Measurements from ENCODE around the gene ZNF346.

DNA sequence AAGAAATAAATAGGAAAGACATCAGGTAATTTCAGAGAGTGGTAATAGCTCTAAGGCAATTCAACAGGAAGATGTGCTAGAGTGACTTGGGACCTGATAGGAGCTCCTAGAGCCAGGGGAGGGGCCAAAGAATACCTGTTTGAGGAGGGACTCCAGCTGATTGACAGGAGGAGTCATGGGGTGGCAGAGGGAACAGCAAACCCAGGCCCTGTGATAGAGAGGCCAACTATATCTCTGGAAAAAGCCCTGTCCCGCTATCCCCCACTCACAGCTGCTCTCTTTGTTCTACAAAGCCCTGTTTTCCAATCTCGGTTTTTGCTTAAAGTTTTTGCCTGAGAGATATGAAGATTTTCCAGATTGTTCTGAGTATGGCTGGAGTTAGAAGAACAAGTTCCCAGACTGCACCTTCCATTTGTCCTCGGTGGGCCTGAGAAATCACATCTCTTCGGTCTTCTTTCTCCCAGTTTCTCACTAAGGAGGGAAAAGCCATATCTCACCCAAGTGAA lies 102.0 kb downstream of the ZNF346 start:
- TF ChIP-seq EZH2 (IDR thresholded peaks at IDR 0.05; ENCODE audit: borderline replicate concordance, low read depth, low read length, severe bottlenecking), result no peak
- TF ChIP-seq, protein P1, sequence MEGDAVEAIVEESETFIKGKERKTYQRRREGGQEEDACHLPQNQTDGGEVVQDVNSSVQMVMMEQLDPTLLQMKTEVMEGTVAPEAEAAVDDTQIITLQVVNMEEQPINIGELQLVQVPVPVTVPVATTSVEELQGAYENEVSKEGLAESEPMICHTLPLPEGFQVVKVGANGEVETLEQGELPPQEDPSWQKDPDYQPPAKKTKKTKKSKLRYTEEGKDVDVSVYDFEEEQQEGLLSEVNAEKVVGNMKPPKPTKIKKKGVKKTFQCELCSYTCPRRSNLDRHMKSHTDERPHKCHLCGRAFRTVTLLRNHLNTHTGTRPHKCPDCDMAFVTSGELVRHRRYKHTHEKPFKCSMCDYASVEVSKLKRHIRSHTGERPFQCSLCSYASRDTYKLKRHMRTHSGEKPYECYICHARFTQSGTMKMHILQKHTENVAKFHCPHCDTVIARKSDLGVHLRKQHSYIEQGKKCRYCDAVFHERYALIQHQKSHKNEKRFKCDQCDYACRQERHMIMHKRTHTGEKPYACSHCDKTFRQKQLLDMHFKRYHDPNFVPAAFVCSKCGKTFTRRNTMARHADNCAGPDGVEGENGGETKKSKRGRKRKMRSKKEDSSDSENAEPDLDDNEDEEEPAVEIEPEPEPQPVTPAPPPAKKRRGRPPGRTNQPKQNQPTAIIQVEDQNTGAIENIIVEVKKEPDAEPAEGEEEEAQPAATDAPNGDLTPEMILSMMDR (IDR thresholded peaks at IDR 0.05; ENCODE audit: borderline replicate concordance, extremely low read depth, low read length, poor library complexity, severe bottlenecking), result no peak
